Renal pelvis (tissue), 4 donors: ENCODE measurements around the gene NFKB1. TPM values are rescaled to one million over a fixed set of nuclear protein-coding genes. Genes with fewer than 3 reads are reported as not detected.

Experiments used
- DNase-seq: peaks from one replicate; pipeline ENCODE4 v3.0.0-alpha.2; 2013
- polyA plus RNA-seq, 3 donors: library from polyadenylated mRNA; unstranded; fragments of 120-200 nt; gene quantifications; one replicate each; pipeline ENCODE4 v1.2.1, GENCODE V29; 2013; ENCODE audit not compliant: insufficient read length in 3 of 3

The NFKB1 gene
- polyA plus RNA-seq, 3 donors: 23.9 to 27.9 (median 27.8) TPM

DNA sequence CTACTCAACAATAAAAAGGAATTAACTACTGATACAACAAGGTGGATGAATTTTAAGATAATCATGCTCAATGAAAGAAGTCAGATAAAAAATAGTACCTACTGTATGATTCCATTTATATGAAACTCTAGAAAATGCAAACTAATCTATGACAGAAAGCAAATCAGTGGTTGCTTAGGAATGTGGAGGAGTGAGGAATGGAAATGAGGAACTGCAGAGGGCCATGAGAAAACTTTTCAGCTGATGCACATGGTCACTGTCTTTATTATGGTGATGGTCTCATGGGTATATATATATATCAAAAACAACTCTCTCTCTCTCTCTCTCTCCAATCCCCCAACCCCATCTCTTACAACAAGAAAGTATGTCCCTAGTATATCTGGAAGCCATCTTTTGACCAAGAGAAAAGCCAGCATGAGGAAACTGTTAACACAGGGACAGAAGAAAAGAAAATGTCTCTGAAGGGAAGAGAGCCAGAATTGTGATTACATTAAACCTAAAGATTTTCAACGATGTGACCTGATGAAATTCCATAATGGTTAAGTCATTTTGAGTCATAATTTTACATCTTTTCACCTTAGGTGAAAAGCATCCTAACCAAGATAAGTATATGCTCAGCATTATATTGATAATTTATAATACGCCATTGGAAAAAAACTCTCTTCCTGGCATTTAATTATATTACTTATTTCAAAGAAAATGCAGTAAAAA, 8.5 kb upstream of the NFKB1 start:
- DNase-seq: no peak

DNA sequence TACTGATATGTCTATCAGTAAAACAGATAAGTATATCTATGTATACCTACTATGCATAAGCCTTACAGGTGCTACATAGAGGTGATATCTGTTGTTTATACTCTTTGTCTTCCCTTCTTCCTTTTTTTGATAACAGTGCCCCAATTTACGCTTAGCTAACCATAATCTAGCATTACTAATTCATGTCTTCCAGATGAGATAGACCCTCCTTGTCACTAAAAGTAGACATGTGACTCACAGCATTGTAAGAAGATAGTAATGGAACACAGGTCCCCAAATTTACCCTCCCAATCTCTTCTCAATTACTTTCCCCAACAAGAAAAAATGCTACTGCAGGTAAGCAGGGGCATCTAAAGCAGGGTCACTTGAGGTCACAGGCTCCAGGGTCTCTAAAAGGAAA, 7.9 kb upstream of the NFKB1 start:
- DNase-seq: no peak

DNA sequence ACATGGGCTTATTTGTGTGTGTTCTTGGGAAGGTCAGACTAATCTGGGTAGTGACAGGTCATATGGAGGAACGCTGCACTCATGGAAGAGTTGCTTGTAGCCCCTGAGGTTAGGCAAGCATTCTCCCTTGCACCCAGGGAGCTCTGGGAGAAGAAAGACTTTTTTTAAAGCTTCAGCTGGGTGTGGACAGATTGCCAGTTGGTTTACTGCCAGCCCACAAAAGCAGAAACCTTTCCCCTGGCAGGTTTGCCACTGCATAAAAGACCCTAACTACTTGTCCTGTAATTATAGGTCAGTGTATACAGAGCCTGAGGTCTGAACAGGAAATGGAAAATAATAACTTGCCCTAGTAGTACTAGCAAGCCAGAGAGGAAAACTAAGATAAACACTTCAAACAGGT, 7.4 kb upstream of the NFKB1 start:
- DNase-seq: no peak

DNA sequence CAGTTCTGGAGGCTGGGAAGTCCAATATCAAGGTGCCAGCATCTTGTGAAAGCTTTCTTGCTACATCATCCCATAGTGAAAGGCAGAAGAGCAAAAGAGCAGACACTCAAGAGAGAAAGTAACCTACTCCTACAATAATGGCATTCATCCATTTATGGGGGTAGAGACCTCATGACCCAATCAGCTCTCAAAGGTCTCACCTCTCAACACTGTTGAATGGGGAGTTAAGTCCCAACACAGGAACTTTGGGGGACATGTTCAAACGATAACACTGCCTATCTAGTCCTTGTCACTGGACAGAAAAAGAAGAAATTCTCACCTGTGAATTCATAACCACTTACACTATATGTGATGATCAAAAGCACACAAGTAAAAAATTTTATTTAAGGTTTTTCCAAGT, 6.6 kb upstream of the NFKB1 start:
- DNase-seq: no peak

DNA sequence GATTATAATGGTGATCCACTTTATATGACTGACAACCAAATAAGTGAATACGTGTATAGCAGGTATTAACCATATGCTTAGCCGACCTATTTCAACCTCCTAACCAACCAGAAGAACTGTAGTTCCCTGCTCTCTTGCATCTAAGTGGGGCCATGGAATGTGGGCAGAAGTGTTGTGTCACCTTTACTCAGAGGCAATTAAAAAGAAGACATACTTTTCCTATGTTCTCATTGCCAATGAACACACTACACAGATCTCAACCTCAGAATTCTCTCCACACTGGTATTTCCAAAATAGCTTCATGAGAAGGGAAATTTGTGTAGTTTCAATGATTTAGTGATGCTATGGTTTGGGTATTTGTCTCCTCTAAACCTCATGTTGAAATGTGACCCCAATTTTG, 3.2 kb upstream of the NFKB1 start:
- DNase-seq: no peak

DNA sequence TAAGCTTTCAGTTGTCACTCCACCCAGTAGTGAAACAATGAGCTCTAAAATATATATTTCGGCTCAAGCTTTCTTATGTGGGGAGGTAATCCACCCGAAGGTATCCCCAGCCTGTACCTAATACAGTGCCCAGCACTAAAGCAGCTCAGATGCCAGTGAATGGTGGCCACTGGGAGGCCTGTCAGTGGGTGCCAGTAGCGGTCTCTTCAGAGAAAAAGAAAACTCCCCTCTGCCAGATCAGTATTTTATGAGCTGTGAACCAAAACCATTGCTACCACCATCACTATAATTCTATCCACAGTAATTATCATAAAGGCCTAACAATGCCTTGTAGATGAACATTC, 835 bp upstream of the NFKB1 start:
- no peak for DNase-seq

DNA sequence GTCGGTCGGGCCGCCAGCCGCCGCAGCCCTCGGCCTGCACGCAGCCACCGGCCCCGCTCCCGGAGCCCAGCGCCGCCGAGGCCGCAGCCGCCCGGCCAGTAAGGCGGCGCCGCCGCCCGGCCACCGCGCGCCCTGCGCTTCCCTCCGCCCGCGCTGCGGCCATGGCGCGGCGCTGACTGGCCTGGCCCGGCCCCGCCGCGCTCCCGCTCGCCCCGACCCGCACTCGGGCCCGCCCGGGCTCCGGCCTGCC, 213 bp downstream of the NFKB1 start:
- no peak for DNase-seq

DNA sequence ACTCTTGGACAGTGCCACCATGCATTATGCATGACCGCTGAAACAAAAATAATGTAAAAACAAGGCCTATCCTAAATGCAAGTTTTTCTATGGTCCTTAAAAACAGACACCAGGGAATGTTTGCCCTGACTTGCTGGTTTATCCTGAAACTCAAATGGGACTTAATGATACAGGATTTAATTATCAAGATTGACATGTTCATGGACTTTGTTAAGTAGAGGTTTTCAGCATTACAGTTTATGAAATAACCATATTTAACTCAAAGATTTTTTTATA, 1.3 kb downstream of the NFKB1 start:
- DNase-seq: no peak

DNA sequence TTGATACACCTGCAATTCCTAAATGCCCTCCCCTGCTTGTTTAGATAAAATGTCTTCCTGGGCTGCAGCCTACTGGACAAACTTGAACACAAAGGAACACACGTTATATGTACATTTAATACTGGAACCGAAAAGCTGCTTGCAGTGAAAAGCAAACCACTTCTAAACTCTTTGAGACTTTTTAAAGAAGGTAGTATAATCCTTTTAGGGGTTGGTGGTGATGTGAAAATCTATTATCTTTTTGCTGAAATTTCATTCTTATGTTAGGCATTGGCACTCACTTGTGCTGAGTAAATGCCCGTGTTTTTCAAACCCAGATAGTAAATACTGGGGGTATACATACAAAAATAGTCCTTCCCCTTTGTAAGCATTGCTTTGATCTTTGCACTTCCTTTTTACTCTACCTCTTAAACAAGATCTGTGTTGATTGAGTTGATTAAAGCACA, 2.2 kb downstream of the NFKB1 start:
- no peak for DNase-seq

DNA sequence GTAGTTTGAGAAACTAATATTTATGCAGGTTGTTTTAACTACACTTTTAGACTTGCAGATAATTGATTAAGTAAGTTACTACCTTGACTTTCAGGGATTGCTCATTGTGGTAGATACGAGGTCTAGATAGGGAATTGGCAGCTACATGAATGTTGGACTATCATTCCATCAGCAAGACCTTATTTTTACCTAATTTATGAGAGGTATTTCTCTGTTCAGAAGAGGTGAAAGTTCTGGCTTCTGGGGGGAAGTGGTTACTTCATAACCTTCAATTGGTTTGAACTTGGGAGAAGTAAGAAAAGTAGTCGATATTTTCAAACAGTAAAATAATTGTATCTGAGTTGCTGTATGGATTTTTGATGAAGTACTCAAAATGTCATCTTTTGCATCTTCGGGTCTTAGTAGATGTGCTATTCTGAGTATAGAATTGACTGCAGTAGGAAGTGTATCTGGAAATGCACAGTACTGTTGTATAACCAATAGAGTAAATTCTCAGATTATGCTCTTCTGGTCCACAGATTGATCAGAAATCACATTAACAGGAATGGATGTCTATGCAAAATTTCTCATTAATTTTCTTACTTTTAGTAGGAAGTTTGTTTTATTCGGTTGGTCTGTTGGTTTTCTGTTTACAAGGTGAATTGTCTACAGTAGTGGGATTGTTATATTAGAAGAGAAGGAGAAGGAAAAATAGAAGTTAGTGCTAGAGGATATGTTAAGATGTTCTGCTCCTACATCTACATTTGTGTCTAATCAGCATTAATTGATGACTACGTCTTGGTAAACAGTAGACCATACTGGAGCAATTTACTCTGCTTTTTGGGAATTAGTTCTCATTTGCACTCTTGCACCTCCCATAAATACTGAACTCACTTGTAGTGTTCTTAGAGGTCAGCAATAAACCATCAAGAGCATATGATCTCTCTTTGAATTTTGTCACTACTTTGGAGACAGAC, 3.0 kb downstream of the NFKB1 start:
- DNase-seq: no peak

DNA sequence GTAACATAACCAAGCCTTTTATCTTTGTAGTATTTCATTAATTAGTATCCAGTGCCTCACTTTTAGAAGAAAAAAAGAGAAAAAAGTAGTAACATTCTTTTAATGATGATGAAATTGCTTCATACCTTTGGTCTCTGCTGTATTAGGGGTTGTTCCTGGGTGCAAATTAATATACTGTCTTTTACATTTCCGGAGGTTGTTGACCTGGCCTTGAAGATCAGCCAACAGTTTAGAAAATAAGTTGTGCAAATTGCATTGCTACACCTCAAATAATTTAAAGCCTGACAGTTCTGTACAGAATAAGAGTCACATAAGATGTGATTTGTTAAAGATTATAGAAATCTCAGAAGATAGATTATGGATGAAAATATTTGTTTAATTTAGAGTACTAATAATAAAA, 3.8 kb downstream of the NFKB1 start:
- DNase-seq: no peak

DNA sequence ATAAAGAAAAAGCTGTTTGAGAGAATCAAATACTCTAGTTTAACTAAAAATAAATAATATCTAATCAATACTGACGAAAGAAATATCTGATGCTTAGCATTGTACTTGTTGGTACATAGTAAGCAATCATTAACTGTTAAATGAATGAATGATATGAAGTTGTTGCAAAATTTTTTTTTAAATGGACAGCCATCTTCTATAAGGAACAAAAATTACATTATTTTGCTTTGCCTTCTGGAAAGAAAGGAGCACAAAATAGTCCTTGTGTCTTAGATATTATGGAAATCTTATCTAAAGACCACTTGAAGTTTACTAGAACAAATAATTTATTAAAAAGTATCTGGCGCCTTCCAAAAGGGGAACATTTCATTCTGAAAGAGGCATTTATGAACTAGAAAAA, 4.5 kb downstream of the NFKB1 start:
- DNase-seq: no peak

DNA sequence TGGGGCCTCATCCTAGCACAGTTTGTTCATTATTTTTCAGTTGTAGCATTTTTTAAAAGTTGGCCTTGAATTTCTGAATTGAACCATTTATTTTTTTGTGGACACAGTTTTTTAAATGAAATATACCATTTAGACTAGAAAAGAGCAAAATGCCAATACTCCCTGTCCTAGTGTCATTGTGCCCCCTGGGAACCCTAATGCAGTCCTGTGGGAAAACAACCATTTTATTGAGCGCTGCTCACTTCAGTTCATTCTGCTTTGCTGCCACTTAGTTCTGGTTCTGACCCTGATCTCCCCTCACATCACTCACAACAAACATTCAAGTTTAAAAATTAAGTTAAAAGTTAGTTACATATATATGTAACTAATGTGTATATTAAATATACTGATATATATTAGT, 5.4 kb downstream of the NFKB1 start:
- DNase-seq: no peak

DNA sequence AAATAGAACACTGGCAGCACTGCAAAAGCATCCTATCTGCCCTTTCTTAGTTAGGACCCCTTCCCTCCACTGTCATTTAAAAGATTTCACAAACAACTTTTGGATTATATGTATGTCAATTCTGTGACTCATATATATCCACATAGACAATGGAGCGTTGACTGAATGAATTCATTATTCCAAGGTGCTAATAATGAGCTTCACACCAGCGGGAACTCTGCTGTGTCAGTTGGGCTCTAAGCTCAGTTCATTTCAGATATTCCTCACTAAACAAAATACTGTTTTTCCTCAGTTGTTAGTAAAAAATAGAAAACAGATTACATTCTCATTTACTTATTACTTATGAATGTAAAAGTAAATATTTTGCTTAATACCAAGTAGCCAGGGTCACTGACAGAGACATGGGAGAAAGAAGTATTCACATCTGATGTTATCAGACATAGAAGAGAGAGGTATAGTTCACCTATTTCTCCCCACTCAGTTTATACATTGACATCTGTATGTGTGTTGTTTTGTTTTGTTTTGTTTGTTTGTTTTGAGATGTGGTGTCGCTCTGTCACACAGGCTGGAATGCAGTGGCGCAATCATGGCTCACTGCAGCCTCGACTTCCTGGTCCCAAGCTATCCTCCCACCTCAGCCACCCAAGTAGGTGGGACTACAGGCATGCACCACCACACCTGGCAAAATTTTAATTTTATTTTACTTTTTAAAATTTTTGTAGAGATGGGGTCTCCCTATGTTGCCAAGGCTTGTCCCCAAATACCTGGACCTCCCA, 10.9 kb downstream of the NFKB1 start:
- DNase-seq: no peak

DNA sequence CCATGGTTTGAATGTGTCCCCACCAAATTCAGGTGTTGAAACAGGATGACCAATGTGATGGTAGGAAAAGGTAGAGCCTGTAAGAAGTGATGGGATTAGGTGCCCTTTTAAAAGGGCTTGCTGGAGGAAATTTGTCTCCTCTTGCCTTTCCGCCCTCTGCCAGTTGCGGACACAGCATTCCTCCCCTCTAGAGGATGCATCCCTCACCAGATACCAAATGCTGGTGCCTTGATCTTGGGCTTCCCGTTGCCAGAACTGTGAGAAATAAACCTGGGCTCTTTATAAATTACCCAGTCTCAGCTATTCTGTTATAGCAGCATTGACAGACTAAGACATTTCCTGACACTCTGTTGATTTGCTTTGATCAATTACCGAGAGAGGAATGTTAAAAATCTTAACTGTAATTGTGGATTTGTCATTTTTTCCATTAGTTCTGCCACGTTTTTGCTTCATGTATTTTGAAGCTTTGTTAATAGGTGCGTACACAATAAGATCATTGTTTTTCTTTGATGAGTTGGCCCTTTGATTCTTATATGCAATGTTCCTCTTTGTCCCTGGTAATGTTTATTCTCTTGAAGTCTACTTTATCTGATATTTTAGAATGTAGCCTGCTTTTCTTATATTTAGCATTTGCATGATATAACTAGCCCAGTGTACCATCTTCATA, 13.3 kb downstream of the NFKB1 start:
- no peak for DNase-seq

DNA sequence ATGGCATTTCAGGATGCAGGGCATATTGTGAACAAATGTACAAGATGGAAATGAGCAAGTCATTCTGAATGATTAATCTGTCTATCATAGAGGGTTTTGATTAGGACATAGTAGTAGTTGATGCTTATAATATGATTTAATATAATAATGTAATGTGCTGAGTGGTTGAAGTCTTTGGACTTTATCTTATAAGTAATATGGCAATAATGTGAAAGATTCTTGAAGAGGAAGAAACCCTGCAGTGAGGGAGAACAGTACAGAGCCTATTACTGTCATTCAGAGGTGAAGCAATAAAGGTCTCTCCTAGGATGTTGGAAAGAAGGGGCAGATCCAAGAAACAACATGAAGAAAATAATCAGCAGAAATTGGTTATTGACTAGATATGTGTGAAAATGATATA, 16.6 kb downstream of the NFKB1 start:
- no peak for DNase-seq

DNA sequence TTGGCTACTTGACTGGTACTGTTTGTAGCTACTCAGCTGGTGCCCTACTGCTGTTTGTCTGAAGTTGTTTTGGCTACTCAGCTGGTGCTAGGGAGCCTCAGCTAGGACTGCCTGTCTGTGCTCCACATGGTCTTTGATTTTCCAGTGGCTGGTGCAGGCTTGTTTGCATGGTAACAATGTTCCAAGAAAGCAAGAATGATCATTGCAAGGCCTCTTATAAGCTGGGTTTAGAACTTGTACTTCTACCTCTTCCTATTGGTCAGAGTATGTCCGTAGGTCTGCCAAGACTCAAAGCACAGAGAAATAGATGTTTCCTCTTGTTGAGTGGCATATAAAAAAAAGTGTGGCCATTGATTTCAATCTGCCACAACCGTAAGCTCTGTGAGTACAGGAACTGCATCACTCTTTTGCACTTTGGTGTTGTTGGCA, 17.6 kb downstream of the NFKB1 start:
- no peak for DNase-seq

DNA sequence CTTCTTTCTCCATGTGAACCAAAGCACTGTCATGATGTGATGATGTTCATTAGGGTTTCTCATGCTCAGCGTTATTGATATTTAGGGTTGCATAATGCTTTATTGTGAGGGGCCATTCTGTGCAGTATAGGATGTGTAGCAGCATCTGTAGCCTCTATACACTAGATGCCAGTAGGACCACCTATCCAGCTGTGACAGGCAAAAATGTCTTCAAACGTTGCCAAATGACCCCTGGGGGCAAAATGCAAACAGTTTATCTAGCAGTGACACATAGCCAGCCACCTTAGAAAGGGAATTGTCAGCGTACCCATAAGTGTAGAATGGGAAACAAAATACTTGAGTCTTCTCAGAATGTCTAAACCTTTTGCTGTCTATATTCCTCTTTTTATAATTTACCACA, 18.8 kb downstream of the NFKB1 start:
- no peak for DNase-seq

DNA sequence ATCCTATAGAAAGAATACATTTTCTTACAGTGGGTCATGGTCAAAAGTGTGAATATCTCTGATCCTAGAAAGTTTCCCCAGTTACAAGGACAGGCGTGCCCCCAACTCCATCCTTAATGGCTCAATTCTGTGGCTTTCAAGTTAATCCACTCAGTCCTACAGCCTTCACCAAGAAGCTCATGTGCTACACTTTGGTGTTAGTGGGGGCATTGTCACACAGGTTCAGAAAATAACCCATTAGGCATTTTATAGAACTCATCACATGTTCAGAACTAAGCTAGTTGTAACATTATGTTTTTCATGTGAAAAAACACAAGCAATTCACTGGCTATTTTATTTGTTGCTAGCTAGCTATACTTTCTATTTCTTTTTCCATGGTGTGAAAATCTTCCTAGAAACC, 20.4 kb downstream of the NFKB1 start:
- DNase-seq: no peak

DNA sequence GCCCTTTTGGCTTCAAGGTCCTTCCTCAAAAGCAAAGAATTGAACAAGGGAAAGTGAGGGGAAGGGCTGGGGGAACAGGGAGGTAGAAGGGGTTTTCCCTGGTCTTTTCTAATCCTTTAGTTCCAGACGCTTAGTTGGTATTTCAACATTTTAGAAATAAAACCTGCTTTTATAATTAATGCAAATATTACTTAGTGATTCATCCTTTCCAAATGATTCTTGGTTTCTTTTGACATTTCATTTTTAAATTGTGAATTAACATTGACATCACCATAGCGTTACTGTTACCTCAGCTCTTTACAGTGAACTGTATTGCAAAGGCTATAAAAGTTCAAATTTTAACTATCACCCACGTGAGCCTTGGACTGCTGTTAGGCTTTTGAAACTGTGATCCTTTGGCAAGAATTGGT, 20.9 kb downstream of the NFKB1 start:
- no peak for DNase-seq

DNA sequence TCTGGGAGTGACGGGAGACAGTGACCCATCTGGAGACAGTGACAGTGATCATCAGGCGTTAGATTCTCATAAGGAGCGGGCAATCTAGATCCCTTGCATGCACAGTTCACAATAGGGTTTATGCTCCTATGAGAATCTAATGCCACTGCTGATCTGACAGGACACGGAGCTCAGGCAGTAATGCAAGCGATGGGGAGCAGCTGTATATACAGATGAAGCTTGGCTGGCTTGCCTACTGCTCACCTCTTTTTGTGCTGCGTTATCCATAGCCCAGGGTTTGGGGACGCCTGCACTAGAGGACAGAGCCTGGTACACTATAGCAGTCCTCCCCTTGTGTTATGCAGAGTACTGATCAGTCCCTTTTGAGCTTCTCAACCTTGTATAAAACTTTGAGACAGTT, 23.5 kb downstream of the NFKB1 start:
- no peak for DNase-seq

DNA sequence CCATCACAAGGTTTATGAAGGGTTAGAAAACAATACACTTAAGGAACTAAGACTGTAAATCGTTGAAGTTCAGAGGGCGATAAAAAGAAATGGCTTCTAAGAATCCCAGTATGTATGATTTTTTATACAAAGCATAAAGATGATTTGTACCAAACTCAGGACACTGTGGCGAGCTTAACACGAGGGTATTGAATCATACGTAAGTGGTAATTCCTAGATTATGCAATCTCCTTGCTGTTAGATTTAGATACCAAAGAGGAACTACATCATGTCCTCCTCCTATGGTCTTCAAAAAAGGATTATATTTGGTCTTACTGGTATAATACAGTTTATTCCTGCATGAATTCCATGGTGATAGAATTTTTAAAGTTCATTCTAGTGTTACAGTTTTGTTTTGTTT, 23.9 kb downstream of the NFKB1 start:
- no peak for DNase-seq

DNA sequence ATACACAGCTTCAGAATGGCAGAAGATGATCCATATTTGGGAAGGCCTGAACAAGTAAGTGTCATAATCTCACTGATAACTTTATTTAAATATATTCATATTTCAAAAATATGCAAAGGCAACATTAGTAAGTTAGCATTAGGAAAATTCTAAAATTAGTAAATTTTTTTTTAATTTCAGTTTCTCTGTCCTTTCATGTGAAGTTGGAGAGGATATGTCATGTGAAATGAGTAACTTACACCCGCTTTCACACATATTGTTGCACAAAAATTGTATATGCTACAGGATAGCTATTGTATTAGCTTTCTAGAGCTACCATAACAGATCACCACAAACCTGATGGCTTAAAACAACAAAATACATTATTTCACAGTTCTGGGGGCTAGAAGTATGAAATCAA, 24.3 kb downstream of the NFKB1 start:
- no peak for DNase-seq
